HG03045 (cell line): ENCODE results near the gene APOM.

Source experiments
- ATAC-seq: cut with Tn5 transposase; IDR thresholded peaks from one replicate; pipeline ENCODE4 v1.9.1; 2021; ENCODE audit warnings: mild to moderate bottlenecking, moderate library complexity; ENCODE audit not compliant: unreplicated experiment

APOM gene

GRCh38 chr6:31655349-31656237 lies at the start of gene APOM:
TSS of gene APOM (plus strand) at chr6:31655894. CDS start at chr6:31655967, 73 bp downstream.
- no peak for ATAC-seq

- ATAC-seq = no peak
These were observed 48.4 kb upstream of the APOM start for GRCh38 chr6:31607317-31607716.

- ATAC-seq = no peak
These were observed 45.9 kb upstream of the APOM start for GRCh38 chr6:31609519-31610406.

- ATAC-seq = no peak
These were observed 44.7 kb upstream of the APOM start for GRCh38 chr6:31610968-31611367.

GRCh38 chr6:31614075-31614619 lies 41.5 kb upstream of the APOM start:
- ATAC-seq = no peak

- ATAC-seq = no peak
These were observed 40.8 kb upstream of the APOM start, which contains the start of gene AIF1 for GRCh38 chr6:31614684-31615578. TSS of gene AIF1 (plus strand) at chr6:31615234. CDS start at chr6:31615330, 96 bp downstream.

- no peak for ATAC-seq
These were observed 39.9 kb upstream of the APOM start for GRCh38 chr6:31615748-31616147.

- ATAC-seq = no peak
These were observed 38.7 kb upstream of the APOM start for GRCh38 chr6:31617010-31617409.

GRCh38 chr6:31619805-31620585 lies 35.7 kb upstream of the APOM start:
- ATAC-seq = peak; percentile 84

GRCh38 chr6:31620586-31621319 lies 34.9 kb upstream of the APOM start, which contains the start of gene PRRC2A:
TSS of gene PRRC2A (plus strand) at chr6:31620715. CDS start at chr6:31622790, 2,075 bp downstream.
- ATAC-seq = peak; percentile 62

- no peak for ATAC-seq
These were observed 34.3 kb upstream of the APOM start for GRCh38 chr6:31621320-31621939.

GRCh38 chr6:31621991-31622390 lies 33.7 kb upstream of the APOM start:
- ATAC-seq = no peak

- no peak for ATAC-seq
These were observed 33.0 kb upstream of the APOM start for GRCh38 chr6:31622684-31623091.

GRCh38 chr6:31624070-31624469 lies 31.6 kb upstream of the APOM start:
- ATAC-seq = no peak

- no peak for ATAC-seq
These were observed 28.7 kb upstream of the APOM start for GRCh38 chr6:31626952-31627351.

- ATAC-seq = no peak
These were observed 27.9 kb upstream of the APOM start for GRCh38 chr6:31627690-31628287.

- ATAC-seq = no peak
These were observed 26.7 kb upstream of the APOM start for GRCh38 chr6:31629014-31629413.
